Panc1 (cell line): ENCODE results near the gene ASTN2. TPM values are rescaled to one million over a fixed set of nuclear protein-coding genes. Genes with fewer than 3 reads are reported as not detected.

Experiments
- ATAC-seq: fragments of 200-7000 bp; cut with Tn5 transposase; 2 replicates; pipeline ENCODE4 v1.9.1; 2020; ENCODE audit warnings: mild to moderate bottlenecking, moderate library complexity
- BruUV-seq: library from RNA; stranded (reverse); fragments of 400-500 nt; replicated peaks from 2 replicates; lab custom pipeline; 2021; lab: Mats Ljungman, UMichigan
- CTCF ChIA-PET: fragments of 300-600 bp; sonication (Branson Sonifier 250); formaldehyde crosslinking; loops from one replicate; lab custom pipeline; 2022; ENCODE audit warnings: antibody characterized with exemption; lab: Charles Lee
- POLR2A ChIA-PET: fragments of 300-600 bp; sonication (Branson Sonifier 250); formaldehyde crosslinking; loops from one replicate; lab custom pipeline; 2022; ENCODE audit warnings: antibody characterized with exemption; lab: Charles Lee
- DNase-seq: peaks from one replicate; pipeline ENCODE4 v3.0.0-alpha.2; 2010; ENCODE audit warnings: low read depth, low spot score
- H3K27ac ChIP-seq: 2 replicates; pipeline ENCODE4 v1.5.1; 2011; ENCODE audit warnings: mild to moderate bottlenecking, low read length, inconsistent platforms
- H3K27me3 ChIP-seq: fragments of 200-500 bp; sonication (Bioruptor generic); 2 replicates; pipeline ENCODE4 v1.6.0; 2014; ENCODE audit warnings: low read length, inconsistent platforms; ENCODE audit not compliant: control insufficient read depth, insufficient read depth
- H3K36me3 ChIP-seq: fragments of 200-500 bp; sonication (Bioruptor generic); 2 replicates; pipeline ENCODE4 v1.5.1; 2014; ENCODE audit warnings: inconsistent platforms, mild to moderate bottlenecking, low read length, moderate library complexity; ENCODE audit not compliant: control insufficient read depth, insufficient read depth
- H3K4me1 ChIP-seq: 2 replicates; pipeline ENCODE4 v1.5.1; 2011; ENCODE audit warnings: inconsistent platforms, mild to moderate bottlenecking, low read length, moderate library complexity; ENCODE audit not compliant: control insufficient read depth, insufficient read depth
- H3K4me3 ChIP-seq, 2 experiments: 2 replicates each; pipeline ENCODE4 v1.5.1; 2011 to 2012; ENCODE audit warnings: low read depth in 2 of 2, low read length in 2 of 2, mild to moderate bottlenecking in 2 of 2, inconsistent platforms in 1 of 2, moderate library complexity in 1 of 2
- H3K9me3 ChIP-seq: fragments of 200-500 bp; sonication (Bioruptor generic); 2 replicates; pipeline ENCODE4 v1.5.1; 2014; ENCODE audit warnings: low read depth, mild to moderate bottlenecking, inconsistent platforms, low read length, moderate library complexity; ENCODE audit not compliant: control insufficient read depth, insufficient read depth
- CTCF ChIP-seq: fragments of 450-650 bp; IDR thresholded peaks from 2 replicates; pipeline ENCODE4 v1.5.1; 2017; ENCODE audit warnings: mild to moderate bottlenecking
- POLR2AphosphoS5 ChIP-seq: IDR thresholded peaks from 2 replicates; pipeline ENCODE4 v1.6.1; 2012; ENCODE audit warnings: mild to moderate bottlenecking, low read depth, low read length, moderate library complexity
- REST ChIP-seq, 2 experiments: IDR thresholded peaks; 2 replicates each; pipeline ENCODE4 v1.6.1; 2011 to 2012; ENCODE audit warnings: low read depth in 2 of 2, control low read depth in 1 of 2, low read length in 1 of 2, mild to moderate bottlenecking in 1 of 2, moderate library complexity in 1 of 2; ENCODE audit not compliant: insufficient read depth in 1 of 2
- SIN3A ChIP-seq: IDR thresholded peaks from 2 replicates; pipeline ENCODE4 v1.6.1; 2012; ENCODE audit warnings: low read depth, mild to moderate bottlenecking, low read length, moderate library complexity, borderline replicate concordance; ENCODE audit not compliant: insufficient read depth
- TCF7L2 ChIP-seq: IDR thresholded peaks from 2 replicates; pipeline ENCODE4 v1.6.1; 2011; ENCODE audit warnings: mild to moderate bottlenecking, low read depth, low read length, inconsistent platforms
- in situ Hi-C: cut with HindIII; loops from 2 replicates; pipeline ENCODE4 v1.10.0; 2016; ENCODE audit warnings: low sequenced_read_pairs, low pct_unique_long_range_greater_than_20kb
- intact Hi-C: fragments of 100-400 bp; cut with micrococcal nuclease; formaldehyde crosslinking; loops from one replicate; pipeline ENCODE4 v1.10.0; 2022; ENCODE audit not compliant: unreplicated experiment
- total RNA-seq: library from RNA; stranded (reverse); gene quantifications from one replicate; pipeline ENCODE4 v1.2.1, GENCODE V29; 2021; ENCODE audit not compliant: unreplicated experiment

The ASTN2 gene
- total RNA-seq, 1 experiment from 2014 or later: 3.9 TPM

GRCh38 chr9:116646661-116647514, 768.0 kb downstream of the ASTN2 start:
- CTCF ChIA-PET: no interaction called here
- Histone ChIP-seq H3K4me1 (no peaks in the 10 kb centered on the region), H3K4me3 (no peak overlapping the region), H3K36me3 (no peaks in the 10 kb centered on the region), H3K27ac (no peak overlapping the region), H3K27me3 (no peaks in the 10 kb centered on the region), H3K9me3 (no peaks in the 10 kb centered on the region)
- DNase-seq: no peak
- BruUV-seq: no TSS peak
- in situ Hi-C loops: no loop called here
- POLR2A ChIA-PET: no interaction called here
- TF ChIP-seq SIN3A (no peak), REST (IDR thresholded peaks at IDR 0.05; ENCODE audit: insufficient read depth in 1 of 2, low read depth in 2 of 2, low read length in 1 of 2) (no peak), TCF7L2 (no peak), CTCF (peak; percentile 63)
- intact Hi-C loops: loop anchor here (10.0 kb wide), 1 partner anchor 52 kb away; no protein-coding TSS in a partner anchor
- peak; percentile 83 for ATAC-seq

- Histone ChIP-seq H3K36me3 (no peaks in the 10 kb centered on the region), H3K4me3 (no peak overlapping the region), H3K9me3 (no peaks in the 10 kb centered on the region), H3K4me1 (no peaks in the 10 kb centered on the region), H3K27ac (no peak overlapping the region), H3K27me3 (no peaks in the 10 kb centered on the region)
- no TSS peak for BruUV-seq
- ChIA-PET POLR2A (no interaction called here), CTCF (no interaction called here)
- no peak for ATAC-seq
- TF ChIP-seq POLR2AphosphoS5: no peak
- no peak for TF ChIP-seq SIN3A
- TF ChIP-seq TCF7L2: no peak
- TF ChIP-seq REST (IDR thresholded peaks at IDR 0.05; ENCODE audit: insufficient read depth in 1 of 2, low read depth in 2 of 2, low read length in 1 of 2): no peak
- TF ChIP-seq CTCF: no peak
- intact Hi-C loops: loop anchor here (10.0 kb wide), 1 partner anchor 49 kb away; no protein-coding TSS in a partner anchor
- no peak for DNase-seq
- in situ Hi-C loops: no loop called here
Observed at GRCh38 chr9:116644091-116644688, 770.7 kb downstream of the ASTN2 start.
